Lower leg skin (tissue), 3 donors: ENCODE data around the gene OR2T34.

Experiments used
- CTCF ChIP-seq, 3 donors: fragments of 450-650 bp; IDR thresholded peaks; one replicate each; pipeline ENCODE4 v1.5.1; 2016; ENCODE audit warnings: antibody characterized with exemption in 3 of 3, mild to moderate bottlenecking in 3 of 3, moderate library complexity in 2 of 3
- POLR2A ChIP-seq, 2 donors: fragments of 450-650 bp; IDR thresholded peaks; one replicate each; pipeline ENCODE4 v1.6.1; 2016 to 2017; ENCODE audit warnings: antibody characterized with exemption in 2 of 2, mild to moderate bottlenecking in 1 of 2, moderate library complexity in 1 of 2

GRCh38 chr1:248599396-248599795, 24.8 kb upstream of the OR2T34 start:
- TF ChIP-seq POLR2A (IDR thresholded peaks at IDR 0.05) = no peak
- no peak for TF ChIP-seq CTCF (IDR thresholded peaks at IDR 0.05)
